Spleen (tissue), 7 donors: ENCODE results near the gene GNRH2.

ENCODE experiments used
- POLR2A ChIP-seq, 3 donors: fragments of 450-650 bp; IDR thresholded peaks; one replicate each; pipeline ENCODE4 v1.5.1; 2017; ENCODE audit warnings: antibody characterized with exemption in 3 of 3, mild to moderate bottlenecking in 1 of 3
- POLR2AphosphoS5 ChIP-seq, 3 donors: sonication (generic); formaldehyde crosslinking; IDR thresholded peaks; one replicate each; pipeline ENCODE4 v1.5.1; 2017; ENCODE audit warnings: antibody characterized with exemption in 3 of 3
- TF ChIP-seq, protein P1 (sequence below), 11 experiments: fragments of 200-600 bp in 7 of 11; fragments of 450-650 bp in 4 of 11; sonication (generic) in 4 of 11; IDR thresholded peaks in 8 of 11; conservative IDR thresholded peaks in 3 of 11; 1 replicate in 7 of 11; 2 replicates in 4 of 11; pipeline versions ENCODE4 v1.4.0 to v1.8.0; 2016 to 2021; ENCODE audit warnings: antibody characterized with exemption in 11 of 11, inconsistent platforms in 4 of 11, mild to moderate bottlenecking in 1 of 11
- donor health status: DM: no; HTN: no; CAD: no; lungs with moderate emphysema.
- donor health status: DM: no; HTN: no; CAD: no.
- donor health status: DM: no; HTN: no; CAD: no.

DNA sequence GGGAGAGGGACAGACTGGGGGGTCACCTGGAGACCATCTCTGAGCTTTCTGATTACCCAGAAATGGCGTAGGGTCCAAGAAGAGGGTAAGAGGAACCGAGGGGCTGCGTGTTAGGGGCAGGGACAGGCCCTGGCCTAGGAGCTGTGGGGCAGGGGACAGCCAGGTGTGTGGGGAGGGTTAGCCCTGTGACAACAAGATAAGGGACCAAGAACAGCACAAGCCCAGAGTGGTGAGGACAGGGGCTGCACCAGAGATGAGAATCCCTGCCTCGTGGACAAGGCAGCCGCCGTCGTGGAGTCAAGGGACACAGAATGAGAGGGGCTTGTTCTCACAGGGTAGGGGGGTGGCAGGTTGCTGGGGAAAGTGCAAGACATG is 41.6 kb downstream of the GNRH2 start:
- TF ChIP-seq POLR2A (IDR thresholded peaks at IDR 0.05) (no peak), POLR2AphosphoS5 (IDR thresholded peaks at IDR 0.05) (no peak)
- TF ChIP-seq, protein P1, sequence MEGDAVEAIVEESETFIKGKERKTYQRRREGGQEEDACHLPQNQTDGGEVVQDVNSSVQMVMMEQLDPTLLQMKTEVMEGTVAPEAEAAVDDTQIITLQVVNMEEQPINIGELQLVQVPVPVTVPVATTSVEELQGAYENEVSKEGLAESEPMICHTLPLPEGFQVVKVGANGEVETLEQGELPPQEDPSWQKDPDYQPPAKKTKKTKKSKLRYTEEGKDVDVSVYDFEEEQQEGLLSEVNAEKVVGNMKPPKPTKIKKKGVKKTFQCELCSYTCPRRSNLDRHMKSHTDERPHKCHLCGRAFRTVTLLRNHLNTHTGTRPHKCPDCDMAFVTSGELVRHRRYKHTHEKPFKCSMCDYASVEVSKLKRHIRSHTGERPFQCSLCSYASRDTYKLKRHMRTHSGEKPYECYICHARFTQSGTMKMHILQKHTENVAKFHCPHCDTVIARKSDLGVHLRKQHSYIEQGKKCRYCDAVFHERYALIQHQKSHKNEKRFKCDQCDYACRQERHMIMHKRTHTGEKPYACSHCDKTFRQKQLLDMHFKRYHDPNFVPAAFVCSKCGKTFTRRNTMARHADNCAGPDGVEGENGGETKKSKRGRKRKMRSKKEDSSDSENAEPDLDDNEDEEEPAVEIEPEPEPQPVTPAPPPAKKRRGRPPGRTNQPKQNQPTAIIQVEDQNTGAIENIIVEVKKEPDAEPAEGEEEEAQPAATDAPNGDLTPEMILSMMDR (IDR thresholded peaks at IDR 0.05 in 8 of 11, conservative IDR thresholded peaks at IDR 0.05 in 3 of 11): no peak
